GM19468 (cell line): ENCODE data around the gene RBBP7.

Source experiments
- ATAC-seq: cut with Tn5 transposase; IDR thresholded peaks from one replicate; pipeline ENCODE4 v1.9.1; 2021; ENCODE audit warnings: mild to moderate bottlenecking, moderate library complexity, moderate number of reproducible peaks; ENCODE audit not compliant: unreplicated experiment; ENCODE audit errors: extremely low read depth

Gene RBBP7

DNA sequence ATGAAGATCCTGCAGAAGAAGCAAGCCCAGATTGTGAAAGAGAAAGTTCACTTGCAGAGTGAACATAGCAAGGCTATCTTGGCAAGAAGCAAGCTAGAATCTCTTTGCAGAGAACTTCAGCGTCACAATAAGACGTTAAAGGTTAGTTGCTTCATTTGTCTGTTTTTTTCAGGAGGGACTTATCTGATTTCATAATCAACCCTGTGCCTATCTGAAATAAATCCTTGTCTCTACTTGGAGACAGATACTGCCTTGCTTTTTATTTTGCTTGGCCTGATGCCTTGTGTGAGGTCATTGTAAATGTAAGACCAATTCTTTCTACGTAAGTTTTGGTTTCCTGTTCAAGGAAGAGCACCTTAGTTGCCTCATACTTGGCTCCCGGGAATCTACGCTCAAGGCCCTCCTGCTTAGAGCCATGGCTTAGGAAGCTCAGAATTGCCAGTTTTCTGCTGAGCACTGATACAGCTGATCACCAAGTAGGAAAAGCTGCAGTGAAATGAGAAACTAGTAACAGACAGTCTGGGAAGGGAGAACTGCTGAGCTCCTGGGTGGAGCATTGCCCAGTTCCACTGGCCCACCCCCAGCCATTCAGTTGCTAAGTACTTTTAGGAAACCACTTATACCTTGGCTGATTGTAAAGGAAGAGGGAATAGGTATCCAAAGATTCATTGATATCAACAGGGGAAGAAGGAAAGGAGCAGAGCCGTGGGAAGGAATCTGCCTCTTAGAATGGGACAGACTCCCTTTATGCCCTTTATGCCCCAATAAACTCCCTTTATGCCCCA, 41.8 kb downstream of the RBBP7 start:
- ATAC-seq, result no peak

DNA sequence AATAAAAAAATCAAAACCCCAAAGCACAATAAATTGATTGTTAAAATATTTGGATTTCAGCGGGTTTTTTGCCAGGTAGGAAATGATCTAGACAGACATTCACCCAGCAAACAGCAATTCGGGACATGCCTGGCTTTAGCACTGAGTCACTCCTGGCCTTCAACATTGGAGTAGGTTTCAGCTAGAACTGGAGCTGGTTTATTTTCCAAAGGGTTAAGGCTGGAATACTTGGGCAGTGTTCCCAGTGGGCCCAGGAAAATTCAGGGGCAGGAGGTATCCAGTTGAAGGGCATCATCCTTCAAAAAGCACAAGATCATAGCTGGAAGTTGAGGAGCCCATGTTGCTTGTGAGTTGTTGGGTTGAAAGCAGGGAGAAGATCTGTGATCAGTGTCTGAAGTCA, 42.9 kb downstream of the RBBP7 start:
- no peak for ATAC-seq

DNA sequence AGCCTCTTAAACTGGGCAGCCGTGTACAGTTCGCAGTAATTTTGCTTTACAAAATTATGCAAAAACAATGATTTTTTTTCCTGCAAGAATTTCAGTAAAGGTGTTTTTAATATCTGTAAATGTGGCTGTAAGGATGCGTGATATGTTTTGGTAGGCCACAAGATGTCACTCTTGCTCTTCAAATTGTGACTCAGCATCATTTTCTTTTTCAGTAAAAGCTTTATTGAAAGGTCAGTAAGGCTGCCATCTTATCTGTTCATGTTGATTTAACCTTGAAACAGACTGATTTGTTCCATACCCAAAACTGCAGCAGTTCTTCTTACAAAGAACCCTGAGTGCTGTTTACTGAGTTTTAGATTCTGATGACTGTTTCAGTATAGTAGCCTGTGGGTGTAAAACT, 44.0 kb downstream of the RBBP7 start:
- ATAC-seq, result peak; percentile 67

DNA sequence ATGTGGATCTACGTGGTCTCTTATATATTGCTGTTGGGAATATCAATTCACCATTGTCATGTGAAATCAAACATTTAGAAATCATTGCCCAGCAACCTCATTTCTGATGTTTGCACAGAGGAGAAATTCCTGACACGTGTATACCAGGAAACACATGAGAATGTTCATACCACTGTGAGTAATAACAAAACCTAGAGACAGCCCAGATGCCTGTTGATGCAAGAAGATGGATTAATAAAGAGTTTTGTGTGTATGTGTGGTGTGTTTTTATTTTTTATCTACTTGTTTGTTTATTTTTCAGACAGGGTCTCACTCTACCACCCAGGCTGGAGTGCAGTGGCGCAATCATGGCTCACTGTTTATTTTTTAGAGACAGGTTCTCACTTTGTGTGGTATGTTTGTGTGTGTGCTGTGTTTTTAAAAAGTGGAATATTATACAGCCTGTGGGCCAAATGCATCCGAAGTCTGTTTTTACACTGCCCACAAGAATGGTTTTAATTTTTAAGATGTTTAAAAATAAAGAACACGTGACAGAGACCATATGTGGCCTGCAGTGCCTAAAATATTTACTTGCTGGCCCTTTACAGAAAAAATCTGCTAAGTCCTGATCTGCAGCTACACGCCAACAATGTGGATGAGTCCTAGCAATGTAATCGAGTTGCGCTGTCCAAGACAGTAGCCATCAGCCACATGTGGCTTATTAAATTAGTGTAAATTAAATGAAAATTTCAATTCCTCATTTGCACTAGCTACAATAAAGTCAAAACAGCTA, 44.7 kb downstream of the RBBP7 start:
- ATAC-seq, result no peak

DNA sequence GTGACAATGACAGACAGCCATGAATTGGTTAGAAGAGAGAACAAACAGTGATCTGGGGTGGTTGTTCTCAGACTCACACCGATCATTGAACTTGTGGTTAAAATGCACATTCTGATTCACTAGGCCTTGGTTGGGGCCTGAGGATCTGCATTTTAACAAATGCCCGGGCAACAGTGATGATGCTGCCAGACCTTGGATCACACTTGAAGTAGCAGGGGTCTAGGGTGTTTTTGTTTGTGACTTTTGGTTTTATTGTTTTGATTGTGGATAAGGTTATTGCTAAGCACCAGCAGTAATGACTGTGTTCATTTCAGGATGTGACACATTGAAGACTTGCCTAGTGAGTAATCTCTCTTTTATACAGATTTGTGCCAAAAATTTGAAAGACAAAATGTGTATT, 47.4 kb downstream of the RBBP7 start:
- ATAC-seq, result no peak

DNA sequence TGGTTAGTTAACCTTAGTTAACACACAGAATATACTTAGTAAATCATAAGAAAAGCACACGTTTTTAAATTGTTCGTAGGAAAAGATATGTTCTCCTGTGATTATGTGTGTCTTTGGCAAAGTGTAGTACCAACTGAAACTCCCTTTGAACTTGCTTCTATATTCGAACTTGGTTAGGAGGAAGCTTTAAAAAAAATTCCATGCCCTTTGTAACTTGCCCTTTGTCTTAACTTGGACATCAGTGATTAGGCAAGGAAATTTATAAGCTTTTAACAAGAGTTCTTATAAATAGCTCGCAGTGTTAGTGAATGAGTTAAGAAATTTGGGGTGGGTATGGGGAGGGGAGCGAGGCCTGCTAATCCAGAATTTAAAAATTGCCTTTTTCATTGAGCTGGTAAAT, 50.5 kb downstream of the RBBP7 start:
- ATAC-seq, result no peak

DNA sequence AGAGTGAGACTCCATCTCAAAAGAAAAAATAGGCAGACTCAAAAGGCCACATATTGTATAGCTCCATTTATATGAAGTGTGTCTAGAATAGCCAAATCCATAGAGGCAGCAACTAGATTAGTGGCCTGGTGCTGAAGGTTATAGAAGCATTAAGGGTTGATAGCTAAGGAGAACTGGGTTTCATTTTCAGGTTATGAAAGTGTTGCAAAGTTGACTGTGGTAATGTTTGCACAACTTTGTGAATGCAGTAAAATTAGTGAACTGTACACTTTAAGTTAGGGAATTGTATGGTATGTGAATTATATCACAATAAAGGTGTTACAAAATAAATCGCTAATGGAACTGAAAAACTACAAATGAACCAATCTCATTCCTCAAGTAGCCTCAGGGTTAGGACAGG, 55.6 kb downstream of the RBBP7 start:
- ATAC-seq, result no peak

DNA sequence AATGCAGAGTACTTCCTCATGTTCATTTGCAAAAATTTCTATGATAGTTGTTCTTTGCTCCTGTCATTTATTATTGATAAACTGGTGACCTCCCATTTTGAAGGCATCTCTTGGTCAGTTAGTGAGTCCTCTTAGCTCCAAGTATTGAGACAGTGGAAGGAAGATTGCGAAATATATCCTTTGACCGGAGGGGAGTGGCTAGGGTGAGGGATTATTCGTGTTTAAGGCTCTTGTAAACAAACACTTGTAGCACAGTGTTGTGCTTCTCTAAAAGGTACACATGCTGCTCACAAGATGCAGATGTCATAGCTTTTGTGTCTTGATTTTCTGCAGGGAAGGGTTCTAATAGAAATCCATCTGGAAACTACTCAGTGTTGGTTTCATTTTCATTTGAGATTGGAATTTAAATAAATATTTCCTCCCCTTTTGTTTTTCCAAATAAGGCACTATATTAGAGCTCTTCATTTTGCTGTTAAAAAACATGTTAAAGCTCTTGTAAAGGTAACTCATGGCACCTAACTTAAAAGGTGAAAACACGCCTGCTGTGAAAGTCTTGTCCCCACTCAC, 62.1 kb downstream of the RBBP7 start:
- ATAC-seq, result no peak

DNA sequence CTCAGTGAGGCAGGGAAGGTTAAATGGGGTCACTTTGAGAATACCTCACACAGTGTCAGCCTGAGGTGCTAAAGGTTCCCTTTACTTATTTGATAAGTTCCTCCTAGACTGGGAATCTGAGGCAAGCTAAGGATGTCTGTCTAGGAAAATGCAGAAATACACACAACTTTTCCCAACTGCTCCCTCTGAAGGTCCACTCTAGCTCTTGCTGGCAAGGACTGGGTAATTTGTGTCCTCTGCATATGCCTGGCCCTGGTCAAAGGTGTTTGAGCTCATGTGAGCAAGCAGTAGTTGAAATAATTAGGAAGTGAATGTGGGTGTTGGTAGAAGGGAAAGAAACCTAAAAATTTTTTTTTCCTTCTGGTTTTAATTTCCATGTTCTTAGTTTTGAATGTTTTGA, 62.6 kb downstream of the RBBP7 start:
- ATAC-seq, result no peak

DNA sequence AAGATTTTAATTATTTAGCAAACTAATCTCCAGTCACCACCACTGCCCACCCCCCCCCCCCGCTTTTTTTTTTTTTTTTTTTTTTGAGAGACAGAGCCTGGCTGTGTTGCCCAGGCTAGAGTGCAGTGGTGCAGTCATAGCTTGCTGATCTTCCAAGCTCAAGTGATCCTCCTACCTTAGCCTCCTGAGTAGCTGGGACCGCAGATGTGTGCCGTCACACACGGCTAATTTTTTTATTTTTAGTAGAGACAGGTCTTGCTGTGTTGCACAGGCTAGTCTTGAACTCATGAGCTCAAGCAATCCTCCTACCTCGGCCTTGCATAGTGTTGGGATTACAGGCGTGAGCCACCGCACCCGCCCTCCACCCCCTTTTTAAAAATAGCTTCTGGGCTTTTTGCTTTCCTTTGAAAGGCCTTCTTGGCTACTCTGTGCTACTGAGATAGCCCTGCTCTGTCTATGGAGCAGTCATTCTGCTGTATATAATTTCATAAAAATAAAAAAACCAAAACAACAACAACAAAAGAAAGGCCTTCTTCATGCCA, 65.2 kb downstream of the RBBP7 start:
- no peak for ATAC-seq

DNA sequence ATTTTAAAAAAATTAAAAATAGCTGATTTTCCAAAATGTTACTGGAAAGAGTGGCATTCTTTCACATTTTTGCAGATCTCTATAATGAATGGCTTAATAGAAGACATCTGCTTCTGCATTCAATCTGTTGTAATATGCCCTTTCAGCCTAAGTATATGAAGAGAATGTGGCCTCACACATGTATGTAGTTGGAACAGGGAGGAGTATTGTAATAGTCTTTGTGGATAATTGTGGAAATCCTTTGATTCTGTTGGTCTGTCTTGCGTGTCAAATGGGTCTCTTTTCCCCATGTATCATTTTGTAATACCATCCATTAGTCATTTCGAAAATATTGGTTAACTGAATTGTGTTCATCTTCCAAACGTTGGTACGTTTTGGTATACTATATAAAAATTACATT, 72.3 kb downstream of the RBBP7 start:
- ATAC-seq, result no peak

DNA sequence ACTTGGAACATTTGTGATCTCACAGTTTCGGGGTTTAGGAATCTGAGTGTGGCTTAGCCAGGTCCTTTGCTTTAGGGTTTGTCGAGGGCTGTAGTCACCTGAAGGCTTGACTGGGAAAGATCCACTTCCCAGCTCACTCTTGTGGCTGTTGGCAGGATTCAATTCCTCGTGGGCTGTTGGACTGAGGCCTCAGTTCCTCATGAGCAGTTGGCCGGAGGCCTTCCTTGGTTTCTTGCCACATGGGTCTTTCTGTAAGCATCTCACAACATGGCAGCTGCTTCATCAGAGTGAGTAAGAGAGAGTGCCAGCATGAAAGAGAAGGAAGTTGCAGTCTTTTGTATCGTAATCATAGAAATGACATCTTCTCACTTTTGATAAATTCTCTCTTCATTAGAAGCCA, 72.8 kb downstream of the RBBP7 start:
- no peak for ATAC-seq

DNA sequence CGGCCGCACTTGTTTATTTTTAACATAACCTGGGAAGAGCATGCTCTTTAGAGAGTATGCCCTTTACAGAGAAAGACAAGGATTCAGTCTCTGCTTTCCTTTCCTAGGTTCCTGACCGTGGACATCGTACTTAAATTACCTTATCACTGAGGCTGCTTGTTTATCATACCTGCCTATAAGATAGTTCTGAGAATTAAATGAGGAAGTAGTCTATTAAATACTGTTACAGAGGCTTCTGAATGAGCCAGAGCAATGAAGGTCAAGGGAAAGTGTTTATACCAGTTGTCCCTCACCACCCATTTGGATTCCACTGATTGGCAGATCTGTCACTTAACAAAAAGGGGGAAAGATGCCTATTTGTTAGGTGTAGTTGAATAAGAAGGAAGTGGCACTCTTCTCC, 73.9 kb downstream of the RBBP7 start:
- no peak for ATAC-seq
